CD14-positive monocyte (primary cell): Measurements from ENCODE around the gene AKAP6. TPM values are rescaled to one million over a fixed set of nuclear protein-coding genes. Genes with fewer than 3 reads are reported as not detected.

ENCODE experiments used
- DNase-seq, 3 donors: peaks; one replicate each; pipeline ENCODE4 v3.0.0-alpha.2; 2011 to 2022
- H2AFZ ChIP-seq: 2 replicates; pipeline ENCODE4 v1.6.0; 2012; ENCODE audit warnings: mild to moderate bottlenecking, low read depth, low read length, inconsistent platforms; ENCODE audit not compliant: insufficient read depth, poor library complexity, severe bottlenecking
- H3K27ac ChIP-seq, 2 donors: 1 replicate in 1 of 2; 2 replicates in 1 of 2; pipeline ENCODE4 v1.5.1; 2012 to 2013; ENCODE audit warnings: low read length in 2 of 2, control low read depth in 1 of 2, inconsistent platforms in 1 of 2, low read depth in 1 of 2, mild to moderate bottlenecking in 1 of 2
- H3K27me3 ChIP-seq, 2 donors: one replicate each; pipeline versions ENCODE4 v1.6.0 to v1.6.1; 2011 to 2013; ENCODE audit warnings: low read length in 2 of 2; ENCODE audit not compliant: control insufficient read depth in 2 of 2, insufficient read depth in 2 of 2
- H3K36me3 ChIP-seq, 2 donors: replicated peaks in 1 of 2; 1 replicate in 1 of 2; 2 replicates in 1 of 2; pipeline versions ENCODE4 v1.5.1 to v1.6.1; 2012 to 2013; ENCODE audit warnings: low read length in 2 of 2, control low read depth in 1 of 2, inconsistent platforms in 1 of 2, mild to moderate bottlenecking in 1 of 2; ENCODE audit not compliant: insufficient read depth in 2 of 2, control insufficient read depth in 1 of 2
- H3K4me1 ChIP-seq, 2 donors: 1 replicate in 1 of 2; 2 replicates in 1 of 2; pipeline versions ENCODE4 v1.5.1 to v1.6.1; 2012 to 2013; ENCODE audit warnings: low read length in 2 of 2, control low read depth in 1 of 2, inconsistent platforms in 1 of 2, mild to moderate bottlenecking in 1 of 2, moderate library complexity in 1 of 2; ENCODE audit not compliant: insufficient read depth in 2 of 2, control insufficient read depth in 1 of 2
- H3K4me2 ChIP-seq: replicated peaks from 2 replicates; pipeline ENCODE3; 2012; ENCODE audit warnings: low read length, moderate library complexity, mild to moderate bottlenecking; ENCODE audit not compliant: poor library complexity, severe bottlenecking; ENCODE audit errors: extremely low read depth
- H3K4me3 ChIP-seq, 3 experiments: fragments of 200-600 bp in 1 of 3; sonication (generic) in 1 of 3; replicated peaks in 1 of 3; 1 replicate in 2 of 3; 2 replicates in 1 of 3; pipeline ENCODE4 v1.5.1; 2011 to 2013; ENCODE audit warnings: low read length in 3 of 3, mild to moderate bottlenecking in 3 of 3, control low read depth in 2 of 3, low read depth in 2 of 3, inconsistent platforms in 1 of 3, moderate library complexity in 1 of 3
- H3K79me2 ChIP-seq: 2 replicates; pipeline ENCODE4 v1.6.0; 2012; ENCODE audit warnings: mild to moderate bottlenecking, control low read depth, inconsistent platforms, low read length, moderate library complexity; ENCODE audit not compliant: insufficient read depth
- H3K9ac ChIP-seq: 2 replicates; pipeline ENCODE4 v1.6.0; 2017; ENCODE audit warnings: low read length, mild to moderate bottlenecking; ENCODE audit not compliant: insufficient read depth, poor library complexity, severe bottlenecking
- H3K9me3 ChIP-seq, 2 donors: replicated peaks in 1 of 2; 1 replicate in 1 of 2; 2 replicates in 1 of 2; pipeline versions ENCODE4 v1.5.1 to v1.6.1; 2012 to 2013; ENCODE audit warnings: low read length in 2 of 2, control low read depth in 1 of 2; ENCODE audit not compliant: control insufficient read depth in 1 of 2, insufficient read depth in 1 of 2
- H4K20me1 ChIP-seq: 2 replicates; pipeline ENCODE4 v1.6.0; 2012; ENCODE audit warnings: mild to moderate bottlenecking, low read length, control low read depth, moderate library complexity; ENCODE audit not compliant: insufficient read depth
- H3K27ac Mint-ChIP-seq, 7 donors: one replicate each; pipeline ENCODE4 v1.8.0; 2020; ENCODE audit warnings: mild to moderate bottlenecking in 7 of 7, mixed read lengths in 7 of 7, moderate library complexity in 6 of 7, inconsistent platforms in 2 of 7
- H3K27me3 Mint-ChIP-seq, 3 donors: one replicate each; pipeline ENCODE4 v1.8.0; 2021 to 2022; ENCODE audit warnings: low read depth in 3 of 3, mild to moderate bottlenecking in 3 of 3, mixed read lengths in 3 of 3, moderate library complexity in 3 of 3, inconsistent platforms in 1 of 3
- H3K36me3 Mint-ChIP-seq, 2 donors: one replicate each; pipeline ENCODE4 v1.8.0; 2020; ENCODE audit warnings: mixed read lengths in 2 of 2, inconsistent platforms in 1 of 2, mild to moderate bottlenecking in 1 of 2
- H3K4me1 Mint-ChIP-seq: one replicate; pipeline ENCODE4 v1.8.0; 2020; ENCODE audit warnings: mild to moderate bottlenecking, mixed read lengths
- H3K4me3 Mint-ChIP-seq, 2 donors: one replicate each; pipeline ENCODE4 v1.8.0; 2020; ENCODE audit warnings: mild to moderate bottlenecking in 2 of 2, mixed read lengths in 2 of 2, moderate library complexity in 1 of 2
- H3K9me3 Mint-ChIP-seq, 7 donors: one replicate each; pipeline ENCODE4 v1.8.0; 2020 to 2022; ENCODE audit warnings: mixed read lengths in 7 of 7, mild to moderate bottlenecking in 6 of 7, moderate library complexity in 6 of 7, inconsistent platforms in 2 of 7
- CTCF ChIP-seq: fragments of 200-600 bp; IDR thresholded peaks from one replicate; pipeline ENCODE4 v1.8.0; 2022; ENCODE audit warnings: antibody characterized with exemption, mild to moderate bottlenecking
- WGBS: methylation state at CpG from one replicate; pipeline ENCODE4 v1.1.5; 2013; ENCODE audit warnings: missing lambda C conversion rate; ENCODE audit not compliant: insufficient coverage; 5-methylcytosine and 5-hydroxymethylcytosine counted together
- intact Hi-C, 2 donors: fragments of 100-400 bp; cut with micrococcal nuclease; formaldehyde crosslinking; loops; one replicate each; pipeline versions ENCODE4 v1.15.0 to v1.15.1; 2023
- polyA plus RNA-seq, 3 donors: library from polyadenylated mRNA; depleted of rRNA in 1 of 3; unstranded in 2 of 3; stranded (reverse) in 1 of 3; fragments of 300-500 nt in 2 of 3; fragments of >200 nt in 1 of 3; fragmentation: Illumina TruSeq in 2 of 3; gene quantifications; 1 replicate in 2 of 3; 2 replicates in 1 of 3; pipeline ENCODE4 v1.2.3, GENCODE V29; 2012 to 2021

Gene AKAP6
- polyA plus RNA-seq, 3 donors: not detected

- H3K36me3 Mint-ChIP-seq: no peaks in the 10 kb centered on the region
- no peak overlapping the region for H3K27ac ChIP-seq
- H3K9me3 Mint-ChIP-seq: peaks cover 2 to 16% (median 9%) of the 10 kb centered on the region in 7 donors
- no peaks in the 10 kb centered on the region for H3K36me3 ChIP-seq
- no peak overlapping the region for H3K4me2 ChIP-seq
- WGBS: 80% methylated on average over 1 of the region's 2 CpGs
- no peak overlapping the region for H3K27ac Mint-ChIP-seq
- no peak overlapping the region for H3K4me3 ChIP-seq
- intact Hi-C loops: no loop called here
- no peaks in the 10 kb centered on the region for H3K4me1 ChIP-seq
- TF ChIP-seq CTCF: no peak
- no peak overlapping the region for H3K4me3 Mint-ChIP-seq
- H3K27me3 Mint-ChIP-seq: peaks cover 1 to 5% (median 2%) of the 10 kb centered on the region in 3 donors
- no peak overlapping the region for H3K9ac ChIP-seq
- no peak for DNase-seq
- no peaks in the 10 kb centered on the region for H3K27me3 ChIP-seq
- no peaks in the 10 kb centered on the region for H3K79me2 ChIP-seq
- H3K4me1 Mint-ChIP-seq: no peaks in the 10 kb centered on the region
- no peaks in the 10 kb centered on the region for H4K20me1 ChIP-seq
- H2AFZ ChIP-seq: no peak overlapping the region
- H3K9me3 ChIP-seq: peaks cover 9% of the 10 kb centered on the region in 2 donors
Observed at GRCh38 chr14:32809255-32809654, 480.2 kb downstream of the AKAP6 start.

- H3K27ac ChIP-seq: no peak overlapping the region
- peaks cover 0 to 2% (median 0%) of the 10 kb centered on the region in 7 donors for H3K9me3 Mint-ChIP-seq
- no peaks in the 10 kb centered on the region for H4K20me1 ChIP-seq
- WGBS: no CpG with 5 or more reads among the region's 4 CpGs
- no peaks in the 10 kb centered on the region for H3K36me3 ChIP-seq
- peaks cover 1 to 7% (median 2%) of the 10 kb centered on the region in 3 donors for H3K27me3 Mint-ChIP-seq
- no peak overlapping the region for H3K4me3 Mint-ChIP-seq
- H3K4me3 ChIP-seq: no peak overlapping the region
- no peaks in the 10 kb centered on the region for H3K9me3 ChIP-seq
- H3K27me3 ChIP-seq: no peaks in the 10 kb centered on the region
- H3K4me1 Mint-ChIP-seq: no peaks in the 10 kb centered on the region
- H3K4me1 ChIP-seq: no peaks in the 10 kb centered on the region
- no peak overlapping the region for H3K4me2 ChIP-seq
- no peak for DNase-seq
- no peaks in the 10 kb centered on the region for H3K36me3 Mint-ChIP-seq
- H2AFZ ChIP-seq: no peak overlapping the region
- no peak overlapping the region for H3K27ac Mint-ChIP-seq
- H3K9ac ChIP-seq: no peak overlapping the region
- intact Hi-C loops: no loop called here
- no peaks in the 10 kb centered on the region for H3K79me2 ChIP-seq
- TF ChIP-seq CTCF: no peak
Observed at GRCh38 chr14:32813401-32813800, 484.3 kb downstream of the AKAP6 start.
